Measurements from ENCODE around the gene CD163L1. TPM values are rescaled to one million over a fixed set of nuclear protein-coding genes. Genes with fewer than 3 reads are reported as not detected.

Gene CD163L1
- total RNA-seq, 4 donors from 2014 or later = under 0.01 to 5.7 (median 3.8) TPM; not detected in 1

DNA sequence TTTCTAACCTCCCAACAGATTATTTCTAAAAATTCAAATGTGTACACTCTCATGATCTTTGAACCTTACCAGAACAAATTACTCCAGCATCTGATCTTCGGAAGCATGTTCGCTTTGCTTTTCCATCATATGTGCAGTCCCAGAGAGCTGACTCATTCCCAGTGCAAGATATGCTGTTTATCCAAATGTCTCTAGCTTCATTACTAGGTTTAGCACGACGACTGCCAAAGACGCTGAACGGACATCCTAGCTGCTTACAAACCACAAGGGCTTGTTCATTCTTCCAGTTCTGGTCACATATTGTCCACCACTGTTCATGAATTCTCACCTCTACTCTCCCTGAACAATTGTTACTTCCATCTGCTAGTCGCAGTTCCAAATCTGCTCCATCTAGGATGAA, 40.5 kb downstream of the CD163L1 start:
- intact Hi-C loops (cut with DNase I; ENCODE audit: low total_unique reads) = no loop called here
- Histone ChIP-seq H3K4me1 (no peaks in the 10 kb centered on the region), H3K4me3 (no peak overlapping the region), H3K27me3 (no peaks in the 10 kb centered on the region), H3K36me3 (no peaks in the 10 kb centered on the region), H3K9me3 (no peaks in the 10 kb centered on the region), H3K27ac (no peak overlapping the region)
- no peak for DNase-seq
- no peak for TF ChIP-seq POLR2A (IDR thresholded peaks at IDR 0.05)
- TF ChIP-seq, protein P1, sequence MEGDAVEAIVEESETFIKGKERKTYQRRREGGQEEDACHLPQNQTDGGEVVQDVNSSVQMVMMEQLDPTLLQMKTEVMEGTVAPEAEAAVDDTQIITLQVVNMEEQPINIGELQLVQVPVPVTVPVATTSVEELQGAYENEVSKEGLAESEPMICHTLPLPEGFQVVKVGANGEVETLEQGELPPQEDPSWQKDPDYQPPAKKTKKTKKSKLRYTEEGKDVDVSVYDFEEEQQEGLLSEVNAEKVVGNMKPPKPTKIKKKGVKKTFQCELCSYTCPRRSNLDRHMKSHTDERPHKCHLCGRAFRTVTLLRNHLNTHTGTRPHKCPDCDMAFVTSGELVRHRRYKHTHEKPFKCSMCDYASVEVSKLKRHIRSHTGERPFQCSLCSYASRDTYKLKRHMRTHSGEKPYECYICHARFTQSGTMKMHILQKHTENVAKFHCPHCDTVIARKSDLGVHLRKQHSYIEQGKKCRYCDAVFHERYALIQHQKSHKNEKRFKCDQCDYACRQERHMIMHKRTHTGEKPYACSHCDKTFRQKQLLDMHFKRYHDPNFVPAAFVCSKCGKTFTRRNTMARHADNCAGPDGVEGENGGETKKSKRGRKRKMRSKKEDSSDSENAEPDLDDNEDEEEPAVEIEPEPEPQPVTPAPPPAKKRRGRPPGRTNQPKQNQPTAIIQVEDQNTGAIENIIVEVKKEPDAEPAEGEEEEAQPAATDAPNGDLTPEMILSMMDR (IDR thresholded peaks at IDR 0.05) = no peak

- H3K4me1 ChIP-seq = no peaks in the 10 kb centered on the region
- no peak overlapping the region for H3K4me3 ChIP-seq
- DNase-seq = no peak
- intact Hi-C loops (cut with DNase I; ENCODE audit: low total_unique reads) = no loop called here
- H3K36me3 ChIP-seq = no peaks in the 10 kb centered on the region
- no peaks in the 10 kb centered on the region for H3K27me3 ChIP-seq
- no peak overlapping the region for H3K27ac ChIP-seq
- no peak for TF ChIP-seq POLR2A (IDR thresholded peaks at IDR 0.05)
- TF ChIP-seq, protein P1 (IDR thresholded peaks at IDR 0.05) = no peak
- H3K9me3 ChIP-seq = no peaks in the 10 kb centered on the region
These were observed 44.9 kb downstream of the CD163L1 start for GRCh38 chr12:7399089-7399488.

- intact Hi-C loops (cut with DNase I; ENCODE audit: low total_unique reads) = no loop called here
- H3K4me3 ChIP-seq = no peak overlapping the region
These were observed 47.5 kb downstream of the CD163L1 start for GRCh38 chr12:7396418-7396817.

GRCh38 chr12:7395950-7396349, 48.0 kb downstream of the CD163L1 start:
- TF ChIP-seq, protein P1 (IDR thresholded peaks at IDR 0.05) = no peak
- no peak for TF ChIP-seq POLR2A (IDR thresholded peaks at IDR 0.05)
- no peaks in the 10 kb centered on the region for H3K36me3 ChIP-seq

More at GRCh38 chr12:7396418-7396817, 47.5 kb downstream of the CD163L1 start:
- no peaks in the 10 kb centered on the region for H3K9me3 ChIP-seq
- H3K27me3 ChIP-seq = no peaks in the 10 kb centered on the region
- no peak overlapping the region for H3K27ac ChIP-seq
- TF ChIP-seq, protein P1 (IDR thresholded peaks at IDR 0.05) = no peak
- no peak for TF ChIP-seq POLR2A (IDR thresholded peaks at IDR 0.05)
- DNase-seq = no peak
- no peaks in the 10 kb centered on the region for H3K4me1 ChIP-seq
- H3K36me3 ChIP-seq = no peaks in the 10 kb centered on the region

GRCh38 chr12:7387289-7387688, 56.7 kb downstream of the CD163L1 start:
- intact Hi-C loops (cut with DNase I; ENCODE audit: low total_unique reads) = no loop called here
- Histone ChIP-seq H3K4me3 (no peak overlapping the region), H3K36me3 (no peaks in the 10 kb centered on the region), H3K27me3 (no peaks in the 10 kb centered on the region), H3K4me1 (no peaks in the 10 kb centered on the region), H3K27ac (no peak overlapping the region), H3K9me3 (no peaks in the 10 kb centered on the region)
- TF ChIP-seq, protein P1 (IDR thresholded peaks at IDR 0.05) = no peak
- TF ChIP-seq POLR2A (IDR thresholded peaks at IDR 0.05) = no peak
- no peak for DNase-seq

More at GRCh38 chr12:7395950-7396349, 48.0 kb downstream of the CD163L1 start:
- no peaks in the 10 kb centered on the region for H3K4me1 ChIP-seq
- DNase-seq = no peak
- no peaks in the 10 kb centered on the region for H3K27me3 ChIP-seq
- H3K27ac ChIP-seq = no peak overlapping the region
- no peaks in the 10 kb centered on the region for H3K9me3 ChIP-seq
- H3K4me3 ChIP-seq = no peak overlapping the region
- intact Hi-C loops (cut with DNase I; ENCODE audit: low total_unique reads) = no loop called here
